Suprapubic skin (tissue), 4 donors: ENCODE data around the gene GULP1. TPM values are rescaled to one million over a fixed set of nuclear protein-coding genes. Genes with fewer than 3 reads are reported as not detected.

Source experiments
- DNase-seq, 2 donors: peaks; one replicate each; pipeline ENCODE4 v3.0.0-alpha.2; 2019; ENCODE audit warnings: low spot score in 2 of 2
- H3K27ac ChIP-seq: fragments of 200-600 bp; sonication (generic); one replicate; pipeline ENCODE4 v1.5.1; 2019
- H3K27me3 ChIP-seq: fragments of 200-600 bp; sonication (generic); one replicate; pipeline ENCODE4 v1.5.1; 2019
- H3K36me3 ChIP-seq: fragments of 200-600 bp; sonication (generic); one replicate; pipeline ENCODE4 v1.5.1; 2019
- H3K4me1 ChIP-seq: fragments of 200-600 bp; sonication (generic); one replicate; pipeline ENCODE4 v1.5.1; 2019
- H3K4me3 ChIP-seq: fragments of 200-600 bp; sonication (generic); one replicate; pipeline ENCODE4 v1.5.1; 2019; ENCODE audit warnings: mild to moderate bottlenecking
- H3K9me3 ChIP-seq: fragments of 200-600 bp; sonication (generic); one replicate; pipeline ENCODE4 v1.5.1; 2019
- EP300 ChIP-seq: sonication (generic); formaldehyde crosslinking; IDR thresholded peaks from one replicate; pipeline ENCODE4 v1.6.1; 2017; ENCODE audit warnings: antibody characterized with exemption
- POLR2A ChIP-seq, 2 donors: fragments of 450-650 bp; IDR thresholded peaks; one replicate each; pipeline ENCODE4 v1.6.1; 2017; ENCODE audit warnings: antibody characterized with exemption in 2 of 2, mild to moderate bottlenecking in 2 of 2, moderate library complexity in 2 of 2
- POLR2AphosphoS5 ChIP-seq, 3 donors: sonication (generic); formaldehyde crosslinking; IDR thresholded peaks; one replicate each; pipeline ENCODE4 v1.6.1; 2017; ENCODE audit warnings: antibody characterized with exemption in 3 of 3
- WGBS: methylation state at CpG from one replicate; pipeline ENCODE4 v1.1.5; 2018; 5-methylcytosine and 5-hydroxymethylcytosine counted together
- total RNA-seq, 4 donors: library from RNA; depleted of rRNA; stranded (reverse); fragments of >200 nt; gene quantifications; one replicate each; pipeline ENCODE4 v1.1.0, GENCODE V29; 2016
- TF ChIP-seq, protein P1 (sequence below), 2 donors: fragments of 200-600 bp in 1 of 2; fragments of 450-650 bp in 1 of 2; sonication (generic) in 1 of 2; IDR thresholded peaks; one replicate each; pipeline ENCODE4 v1.5.1; 2016 to 2019; ENCODE audit warnings: antibody characterized with exemption in 2 of 2, mild to moderate bottlenecking in 1 of 2, moderate library complexity in 1 of 2

The GULP1 gene
- total RNA-seq, 4 donors from 2014 or later = 14.3 to 21.3 (median 17.5) TPM

DNA sequence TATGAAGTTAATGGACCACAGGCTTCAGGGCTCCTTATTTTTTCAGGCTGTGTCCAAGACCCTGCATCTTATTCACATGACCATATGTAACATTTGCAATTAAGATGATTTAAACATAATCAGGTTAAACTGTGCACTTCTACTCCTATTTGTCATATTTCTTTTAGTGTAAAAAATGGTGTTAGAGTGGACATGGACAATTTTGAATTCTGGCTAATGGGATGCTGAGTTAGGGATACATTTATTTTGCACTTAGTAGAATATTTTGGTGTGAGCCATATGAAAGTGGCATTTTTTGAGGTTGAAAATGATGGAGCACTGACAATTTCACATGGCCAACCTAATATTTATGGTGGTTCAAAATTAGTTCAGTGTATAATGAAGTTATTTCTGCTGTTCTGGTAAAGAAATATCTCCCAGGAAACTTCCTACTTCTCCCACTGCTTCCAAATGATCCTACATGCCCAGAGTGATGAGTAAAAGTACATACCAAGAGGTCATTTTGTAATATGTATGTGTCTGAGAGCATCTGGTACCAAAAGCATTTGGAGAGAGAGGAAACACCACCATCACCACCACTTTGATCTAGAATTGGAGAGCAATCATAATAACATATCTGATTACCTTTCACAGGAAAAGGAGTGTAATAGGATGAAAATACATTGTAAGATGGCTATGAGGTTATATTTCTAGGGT is 36.0 kb downstream of the GULP1 start:
- no peak for TF ChIP-seq POLR2A (IDR thresholded peaks at IDR 0.05)
- TF ChIP-seq EP300 = no peak
- TF ChIP-seq, protein P1, sequence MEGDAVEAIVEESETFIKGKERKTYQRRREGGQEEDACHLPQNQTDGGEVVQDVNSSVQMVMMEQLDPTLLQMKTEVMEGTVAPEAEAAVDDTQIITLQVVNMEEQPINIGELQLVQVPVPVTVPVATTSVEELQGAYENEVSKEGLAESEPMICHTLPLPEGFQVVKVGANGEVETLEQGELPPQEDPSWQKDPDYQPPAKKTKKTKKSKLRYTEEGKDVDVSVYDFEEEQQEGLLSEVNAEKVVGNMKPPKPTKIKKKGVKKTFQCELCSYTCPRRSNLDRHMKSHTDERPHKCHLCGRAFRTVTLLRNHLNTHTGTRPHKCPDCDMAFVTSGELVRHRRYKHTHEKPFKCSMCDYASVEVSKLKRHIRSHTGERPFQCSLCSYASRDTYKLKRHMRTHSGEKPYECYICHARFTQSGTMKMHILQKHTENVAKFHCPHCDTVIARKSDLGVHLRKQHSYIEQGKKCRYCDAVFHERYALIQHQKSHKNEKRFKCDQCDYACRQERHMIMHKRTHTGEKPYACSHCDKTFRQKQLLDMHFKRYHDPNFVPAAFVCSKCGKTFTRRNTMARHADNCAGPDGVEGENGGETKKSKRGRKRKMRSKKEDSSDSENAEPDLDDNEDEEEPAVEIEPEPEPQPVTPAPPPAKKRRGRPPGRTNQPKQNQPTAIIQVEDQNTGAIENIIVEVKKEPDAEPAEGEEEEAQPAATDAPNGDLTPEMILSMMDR (IDR thresholded peaks at IDR 0.05) = no peak
- TF ChIP-seq POLR2AphosphoS5 (IDR thresholded peaks at IDR 0.05) = no peak
- Histone ChIP-seq H3K4me1 (no peaks in the 10 kb centered on the region), H3K4me3 (no peak overlapping the region), H3K9me3 (no peaks in the 10 kb centered on the region), H3K27ac (no peak overlapping the region), H3K27me3 (no peaks in the 10 kb centered on the region), H3K36me3 (no peaks in the 10 kb centered on the region)
- DNase-seq = no peak

DNA sequence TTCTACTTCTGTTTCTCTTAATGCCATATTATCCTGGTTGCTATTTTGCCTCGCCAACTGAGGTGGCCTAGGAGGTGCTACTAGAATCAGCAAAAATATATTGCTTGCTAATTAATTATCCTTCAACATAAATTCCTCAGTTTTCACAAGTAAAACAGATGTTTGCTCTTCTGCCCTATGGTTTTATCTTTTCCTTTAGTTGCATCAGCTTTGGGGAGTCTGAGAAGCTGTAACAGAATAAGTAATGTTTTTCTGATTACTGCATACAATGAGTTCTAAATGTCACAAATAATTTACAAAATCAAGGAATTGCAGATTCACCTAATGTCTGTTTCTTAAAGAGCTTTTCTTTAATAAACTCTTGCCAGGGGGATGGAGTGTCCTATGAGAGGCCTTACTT is 36.7 kb downstream of the GULP1 start:
- Histone ChIP-seq H3K27ac (no peak overlapping the region), H3K36me3 (no peaks in the 10 kb centered on the region), H3K4me3 (no peak overlapping the region), H3K9me3 (no peaks in the 10 kb centered on the region), H3K27me3 (no peaks in the 10 kb centered on the region), H3K4me1 (no peaks in the 10 kb centered on the region)
- TF ChIP-seq, protein P1 (IDR thresholded peaks at IDR 0.05) = no peak
- no peak for TF ChIP-seq POLR2A (IDR thresholded peaks at IDR 0.05)
- TF ChIP-seq POLR2AphosphoS5 (IDR thresholded peaks at IDR 0.05) = no peak
- no peak for TF ChIP-seq EP300
- no peak for DNase-seq
- 98% methylated on average over 1 of the region's 1 CpG for WGBS

DNA sequence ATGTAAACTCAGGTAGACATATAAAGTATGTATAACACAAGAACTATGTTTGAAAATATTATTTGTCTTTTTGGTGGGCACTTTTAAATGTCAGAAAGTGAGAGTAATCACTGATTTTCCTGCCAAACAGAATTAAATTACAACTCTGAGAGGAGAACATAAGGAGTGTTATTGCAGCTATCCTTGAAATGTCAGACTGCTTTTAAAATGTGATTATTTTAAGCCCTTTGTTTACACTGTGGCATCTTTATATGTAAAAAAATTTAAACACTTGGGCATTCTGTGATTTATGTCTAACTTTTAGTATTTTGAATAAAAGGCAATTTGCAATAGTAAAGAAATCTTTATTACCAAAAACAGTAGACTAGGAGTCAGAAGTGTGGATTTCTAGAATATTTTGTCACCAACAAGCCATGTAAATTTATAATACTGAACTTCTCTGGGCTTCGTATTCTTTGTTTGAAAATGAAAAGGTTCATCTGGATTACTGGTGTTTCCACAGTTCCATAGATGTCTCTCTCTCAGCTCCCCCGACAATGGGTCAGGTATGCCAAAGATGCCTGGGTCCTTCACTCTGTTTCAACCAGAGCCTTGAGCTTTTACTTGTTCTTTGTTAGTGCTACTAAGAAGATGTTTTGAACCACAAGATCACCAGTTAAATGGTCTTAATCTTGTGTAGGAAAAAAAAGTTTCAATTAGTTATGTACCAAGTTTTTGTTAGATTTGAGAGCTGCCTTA is 38.8 kb downstream of the GULP1 start:
- WGBS = 90% methylated on average over 2 of the region's 2 CpGs
- H3K4me1 ChIP-seq = peaks cover 4% of the 10 kb centered on the region
- H3K27me3 ChIP-seq = no peaks in the 10 kb centered on the region

DNA sequence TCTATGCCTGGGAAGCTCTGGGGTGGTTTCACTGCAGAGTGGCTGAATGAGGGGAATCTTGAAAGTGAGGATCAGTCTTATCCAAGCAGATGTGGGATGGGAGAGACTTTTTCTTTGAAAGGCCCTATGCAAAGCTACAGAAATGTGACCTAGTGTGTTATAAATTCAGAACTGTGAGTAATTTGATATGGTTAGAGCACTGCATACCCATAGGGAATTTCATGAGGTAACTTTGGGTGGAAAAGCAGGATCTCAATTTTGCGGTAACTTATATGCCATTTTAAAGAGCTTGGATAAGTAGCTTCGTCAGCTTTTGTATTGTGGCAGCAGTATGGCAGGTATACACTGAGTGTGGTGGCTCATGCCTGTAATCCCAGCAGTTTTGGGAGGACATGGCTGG is 40.9 kb downstream of the GULP1 start:
- H3K27me3 ChIP-seq = no peaks in the 10 kb centered on the region
- H3K4me1 ChIP-seq = peaks cover 4% of the 10 kb centered on the region
- TF ChIP-seq POLR2A (IDR thresholded peaks at IDR 0.05) (no peak), EP300 (no peak), POLR2AphosphoS5 (IDR thresholded peaks at IDR 0.05) (no peak)
- TF ChIP-seq, protein P1 (IDR thresholded peaks at IDR 0.05) = no peak
- H3K27ac ChIP-seq = no peak overlapping the region
- no peaks in the 10 kb centered on the region for H3K36me3 ChIP-seq
- H3K4me3 ChIP-seq = no peak overlapping the region
- no peaks in the 10 kb centered on the region for H3K9me3 ChIP-seq
- no peak for DNase-seq
- 80% methylated on average over 2 of the region's 2 CpGs for WGBS

More for the DNA sequence above, 38.8 kb downstream of the GULP1 start:
- Histone ChIP-seq H3K9me3 (no peaks in the 10 kb centered on the region), H3K4me3 (no peak overlapping the region), H3K36me3 (no peaks in the 10 kb centered on the region), H3K27ac (no peak overlapping the region)
- no peak for TF ChIP-seq POLR2A (IDR thresholded peaks at IDR 0.05)
- TF ChIP-seq EP300 = no peak
- TF ChIP-seq, protein P1 (IDR thresholded peaks at IDR 0.05) = no peak
- TF ChIP-seq POLR2AphosphoS5 (IDR thresholded peaks at IDR 0.05) = no peak
- DNase-seq = no peak

DNA sequence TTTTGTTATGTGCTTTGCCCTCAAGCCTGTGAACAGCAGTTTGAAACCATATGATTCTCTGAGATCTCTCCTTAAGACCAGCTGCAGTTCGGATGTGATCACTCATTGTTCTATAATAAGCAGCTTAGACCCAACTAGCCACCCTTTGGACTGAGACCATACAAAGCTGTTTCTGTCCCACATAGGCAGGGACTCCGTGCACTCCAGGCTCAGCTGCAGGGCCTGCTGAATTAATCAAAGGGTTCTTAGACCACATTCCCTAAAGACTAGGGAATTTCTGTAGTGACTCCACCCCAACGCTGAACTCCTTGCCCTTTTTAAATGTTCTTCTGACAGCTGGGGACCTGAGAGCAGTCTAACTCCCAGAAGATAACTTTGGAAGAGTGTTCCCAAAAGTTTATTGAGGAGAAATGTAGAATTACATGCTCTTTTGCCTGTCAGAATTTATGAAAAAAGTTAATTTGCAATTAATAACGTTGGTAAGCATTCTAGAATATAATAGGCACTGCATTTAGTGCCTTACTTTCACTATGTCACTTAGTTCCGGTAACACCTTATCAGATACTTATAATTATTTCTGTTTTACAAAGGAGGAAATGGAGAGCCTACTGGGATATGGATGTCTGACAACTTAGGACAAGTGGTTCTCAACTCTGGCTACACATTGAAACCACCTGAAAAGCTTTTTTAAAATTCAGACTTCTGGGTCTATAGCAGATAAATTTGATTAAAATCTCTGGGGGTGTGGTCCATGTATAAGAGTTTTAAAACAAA is 42.3 kb downstream of the GULP1 start:
- H3K36me3 ChIP-seq = no peaks in the 10 kb centered on the region
- H3K4me1 ChIP-seq = peaks cover 4% of the 10 kb centered on the region
- DNase-seq = no peak
- no peak overlapping the region for H3K4me3 ChIP-seq
- TF ChIP-seq, protein P1 (IDR thresholded peaks at IDR 0.05) = no peak
- TF ChIP-seq EP300 (no peak), POLR2A (IDR thresholded peaks at IDR 0.05) (no peak), POLR2AphosphoS5 (IDR thresholded peaks at IDR 0.05) (no peak)
- H3K27me3 ChIP-seq = no peaks in the 10 kb centered on the region
- no peaks in the 10 kb centered on the region for H3K9me3 ChIP-seq
- WGBS = 31% methylated on average over 5 of the region's 5 CpGs
- no peak overlapping the region for H3K27ac ChIP-seq
